HepG2 (cell line): ENCODE measurements around the gene MED25. TPM values are rescaled to one million over a fixed set of nuclear protein-coding genes. Genes with fewer than 3 reads are reported as not detected.

Experiments used
- BORCS8-MEF2B ChIP-seq: sonication (generic); formaldehyde crosslinking; IDR thresholded peaks from 2 replicates; pipeline ENCODE4 v1.8.0; 2022; ENCODE audit warnings: mild to moderate bottlenecking, missing genetic modification reagents
- ERF ChIP-seq: IDR thresholded peaks from 2 replicates; pipeline ENCODE4 v1.6.1; 2018; ENCODE audit warnings: missing biosample characterization, missing genetic modification reagents
- ESRRA ChIP-seq: sonication (generic); formaldehyde crosslinking; IDR thresholded peaks from 2 replicates; pipeline ENCODE4 v1.5.1; 2020; ENCODE audit warnings: mild to moderate bottlenecking, low read depth, missing genetic modification reagents
- FOXO4 ChIP-seq: sonication (generic); formaldehyde crosslinking; conservative IDR thresholded peaks from 2 replicates; pipeline ENCODE4 v1.8.1; 2023; ENCODE audit warnings: missing genetic modification reagents
- GATAD2A ChIP-seq: IDR thresholded peaks from 2 replicates; pipeline ENCODE4 v1.6.1; 2016
- MEF2D ChIP-seq: sonication (generic); formaldehyde crosslinking; IDR thresholded peaks from 2 replicates; pipeline ENCODE4 v1.5.1; 2020; ENCODE audit warnings: mild to moderate bottlenecking, missing genetic modification reagents
- MIER3 ChIP-seq: IDR thresholded peaks from 2 replicates; pipeline ENCODE4 v1.6.1; 2016; ENCODE audit warnings: missing compliant biosample characterization, borderline replicate concordance
- STAG1 ChIP-seq: sonication (generic); formaldehyde crosslinking; IDR thresholded peaks from 2 replicates; pipeline ENCODE4 v1.4.0; 2020; ENCODE audit warnings: missing genetic modification reagents
- TARDBP ChIP-seq: sonication (generic); formaldehyde crosslinking; IDR thresholded peaks from 2 replicates; pipeline ENCODE4 v1.8.0; 2022; ENCODE audit warnings: mild to moderate bottlenecking, missing genetic modification reagents
- ZBTB14 ChIP-seq: sonication (generic); formaldehyde crosslinking; IDR thresholded peaks from 2 replicates; pipeline ENCODE4 v1.4.0; 2020; ENCODE audit warnings: missing genetic modification reagents
- ZFAT ChIP-seq: sonication (generic); formaldehyde crosslinking; conservative IDR thresholded peaks from 2 replicates; pipeline ENCODE4 v1.8.1; 2023; ENCODE audit warnings: missing genetic modification reagents, inconsistent platforms
- ZNF17 ChIP-seq: sonication (generic); formaldehyde crosslinking; IDR thresholded peaks from 2 replicates; pipeline ENCODE4 v1.5.0; 2020; ENCODE audit warnings: mild to moderate bottlenecking, missing genetic modification reagents
- ZNF280D ChIP-seq: sonication (generic); formaldehyde crosslinking; IDR thresholded peaks from 2 replicates; pipeline ENCODE4 v1.5.1; 2020; ENCODE audit warnings: mild to moderate bottlenecking, missing genetic modification reagents
- ZNF446 ChIP-seq: sonication (generic); formaldehyde crosslinking; IDR thresholded peaks from 2 replicates; pipeline ENCODE4 v1.5.0; 2020; ENCODE audit warnings: mild to moderate bottlenecking, missing genetic modification reagents
- ZNF609 ChIP-seq: sonication (generic); formaldehyde crosslinking; IDR thresholded peaks from 2 replicates; pipeline ENCODE4 v1.4.0; 2020; ENCODE audit warnings: mild to moderate bottlenecking, missing genetic modification reagents, borderline replicate concordance
- polyA plus RNA-seq, 8 experiments: library from polyadenylated mRNA; depleted of rRNA in 3 of 8; stranded (reverse) in 7 of 8; unstranded in 1 of 8; fragments of >200 nt; fragmentation: Illumina TruSeq in 4 of 8; extraction: Trizol in 4 of 8; gene quantifications; 2 replicates each; pipeline versions ENCODE4 v1.2.1 to v1.2.3, GENCODE V29; 2011 to 2016; ENCODE audit warnings: low read depth in 4 of 8, missing spikeins in 1 of 8, mixed read lengths in 1 of 8; ENCODE audit not compliant: insufficient read depth in 1 of 8
- total RNA-seq, 5 experiments: library from RNA; depleted of rRNA; stranded (reverse); fragments of >200 nt; fragmentation: Illumina TruSeq; extraction: Trizol; gene quantifications; 2 replicates each; pipeline ENCODE4 v1.2.3, GENCODE V29; 2016; ENCODE audit warnings: low read depth in 1 of 5

The MED25 gene
- total and polyA plus RNA-seq, 2 of the 13 experiments (the other 11 are each of a cell fraction or from before 2014, with no cell fraction given) = 11.1 to 15.1 TPM

- TF ChIP-seq ZNF280D (CRISPR knock-in tag) (no peak), TARDBP (CRISPR knock-in tag) (peak; percentile 31; the same call in 1 of the 2 replicates), BORCS8-MEF2B (no peak), ZNF446 (CRISPR knock-in tag) (no peak), MIER3 (0 out of 2 replicates have a peak, but pooled peaks have one; percentile 18), ZBTB14 (CRISPR knock-in tag) (peak; percentile 54), STAG1 (no peak), MEF2D (CRISPR knock-in tag) (0 out of 2 replicates have a peak, but pooled peaks have one; percentile 30), ZNF17 (CRISPR knock-in tag) (no peak), ZNF609 (peak; percentile 21; the same call in 1 of the 2 replicates), FOXO4 (CRISPR knock-in tag) (no peak), ERF (peak; percentile 60), GATAD2A (CRISPR knock-in tag) (no peak), ESRRA (CRISPR knock-in tag) (no peak), ZFAT (CRISPR knock-in tag) (no peak)
Observed at GRCh38 chr19:49850487-49851342, 32.6 kb downstream of the MED25 start, which contains the start of gene PTOV1 (continued).
